ENCODE results near the gene BLID. TPM values are rescaled to one million over a fixed set of nuclear protein-coding genes. Genes with fewer than 3 reads are reported as not detected.

BLID gene
- total RNA-seq, 2 donors from 2014 or later, result not detected

GRCh38 chr11:122146475-122146874, 30.5 kb upstream of the BLID start:
- ATAC-seq (no peak), DNase-seq (ENCODE audit: low spot score in 2 of 2) (no peak)
- H3K27ac Mint-ChIP-seq, result no peak overlapping the region
- no peaks in the 10 kb centered on the region for H3K9me3 Mint-ChIP-seq
- H3K36me3 Mint-ChIP-seq, result no peaks in the 10 kb centered on the region

GRCh38 chr11:122145715-122146274, 29.8 kb upstream of the BLID start:
- Mint-ChIP-seq H3K36me3 (no peaks in the 10 kb centered on the region), H3K27ac (no peak overlapping the region)
- no peak for ATAC-seq

GRCh38 chr11:122144752-122145151, 28.7 kb upstream of the BLID start:
- ATAC-seq (no peak), DNase-seq (ENCODE audit: low spot score in 2 of 2) (no peak)
- Mint-ChIP-seq H3K27ac (no peak overlapping the region), H3K36me3 (no peaks in the 10 kb centered on the region), H3K9me3 (no peaks in the 10 kb centered on the region)

More at GRCh38 chr11:122145715-122146274, 29.8 kb upstream of the BLID start:
- no peak for DNase-seq (ENCODE audit: low spot score in 2 of 2)
- no peaks in the 10 kb centered on the region for H3K9me3 Mint-ChIP-seq

GRCh38 chr11:122141725-122142124, 25.7 kb upstream of the BLID start:
- ATAC-seq, result no peak
- Mint-ChIP-seq H3K9me3 (no peaks in the 10 kb centered on the region), H3K36me3 (no peaks in the 10 kb centered on the region), H3K27ac (no peak overlapping the region)
- DNase-seq (ENCODE audit: low spot score in 2 of 2), result no peak

GRCh38 chr11:122140500-122140899, 24.5 kb upstream of the BLID start:
- Mint-ChIP-seq H3K9me3 (no peaks in the 10 kb centered on the region), H3K27ac (no peak overlapping the region), H3K36me3 (no peaks in the 10 kb centered on the region)
- ATAC-seq, result no peak
- no peak for DNase-seq (ENCODE audit: low spot score in 2 of 2)

GRCh38 chr11:122139595-122139866, 23.5 kb upstream of the BLID start:
- H3K27ac Mint-ChIP-seq, result no peak overlapping the region
- no peaks in the 10 kb centered on the region for H3K36me3 Mint-ChIP-seq
- H3K9me3 Mint-ChIP-seq, result no peaks in the 10 kb centered on the region
- DNase-seq (ENCODE audit: low spot score in 2 of 2) (no peak), ATAC-seq (no peak)

GRCh38 chr11:122138744-122139594, 23.0 kb upstream of the BLID start:
- H3K9me3 Mint-ChIP-seq, result no peaks in the 10 kb centered on the region
- no peaks in the 10 kb centered on the region for H3K36me3 Mint-ChIP-seq
- ATAC-seq (no peak), DNase-seq (ENCODE audit: low spot score in 2 of 2) (no peak)
- no peak overlapping the region for H3K27ac Mint-ChIP-seq

- no peak for ATAC-seq
- no peak overlapping the region for H3K27ac Mint-ChIP-seq
- H3K36me3 Mint-ChIP-seq, result no peaks in the 10 kb centered on the region
- no peak for DNase-seq (ENCODE audit: low spot score in 2 of 2)
- no peaks in the 10 kb centered on the region for H3K9me3 Mint-ChIP-seq
Observed at GRCh38 chr11:122137078-122137793, 21.2 kb upstream of the BLID start.

- Mint-ChIP-seq H3K9me3 (peaks cover 0 to 5% of the 10 kb centered on the region in 2 donors), H3K36me3 (no peaks in the 10 kb centered on the region), H3K27ac (no peak overlapping the region)
- ATAC-seq (no peak), DNase-seq (ENCODE audit: low spot score in 2 of 2) (no peak)
Observed at GRCh38 chr11:122131126-122131525, 15.1 kb upstream of the BLID start.

GRCh38 chr11:122128146-122128545, 12.1 kb upstream of the BLID start:
- DNase-seq (ENCODE audit: low spot score in 2 of 2) (no peak), ATAC-seq (no peak)
- Mint-ChIP-seq H3K36me3 (no peaks in the 10 kb centered on the region), H3K27ac (no peak overlapping the region), H3K9me3 (peaks cover 0 to 5% of the 10 kb centered on the region in 2 donors)

GRCh38 chr11:122127020-122127419, 11.0 kb upstream of the BLID start:
- no peaks in the 10 kb centered on the region for H3K36me3 Mint-ChIP-seq
- H3K9me3 Mint-ChIP-seq, result peaks cover 0 to 5% of the 10 kb centered on the region in 2 donors
- no peak for ATAC-seq
- no peak for DNase-seq (ENCODE audit: low spot score in 2 of 2)
- no peak overlapping the region for H3K27ac Mint-ChIP-seq

GRCh38 chr11:122126024-122126688, 10.1 kb upstream of the BLID start:
- no peaks in the 10 kb centered on the region for H3K36me3 Mint-ChIP-seq
- ATAC-seq, result peak in 1 of 2 donors; percentile 48

GRCh38 chr11:122123263-122123929, 7.4 kb upstream of the BLID start:
- no peak for DNase-seq (ENCODE audit: low spot score in 2 of 2)
- Mint-ChIP-seq H3K9me3 (peaks cover 0 to 5% of the 10 kb centered on the region in 2 donors), H3K27ac (no peak overlapping the region), H3K36me3 (no peaks in the 10 kb centered on the region)
- ATAC-seq, result no peak

More at GRCh38 chr11:122126024-122126688, 10.1 kb upstream of the BLID start:
- Mint-ChIP-seq H3K9me3 (peaks cover 0 to 5% of the 10 kb centered on the region in 2 donors), H3K27ac (no peak overlapping the region)
- no peak for DNase-seq (ENCODE audit: low spot score in 2 of 2)

- DNase-seq (ENCODE audit: low spot score in 2 of 2), result no peak
- H3K27ac Mint-ChIP-seq, result no peak overlapping the region
- no peaks in the 10 kb centered on the region for H3K36me3 Mint-ChIP-seq
- ATAC-seq, result no peak
- H3K9me3 Mint-ChIP-seq, result no peaks in the 10 kb centered on the region
Observed at GRCh38 chr11:122122179-122122578, 6.2 kb upstream of the BLID start.

- DNase-seq (ENCODE audit: low spot score in 2 of 2) (no peak), ATAC-seq (no peak)
- Mint-ChIP-seq H3K9me3 (no peaks in the 10 kb centered on the region), H3K36me3 (no peaks in the 10 kb centered on the region), H3K27ac (no peak overlapping the region)
Observed at GRCh38 chr11:122120096-122120495, 4.1 kb upstream of the BLID start.

- Mint-ChIP-seq H3K36me3 (no peaks in the 10 kb centered on the region), H3K27ac (no peak overlapping the region), H3K9me3 (no peaks in the 10 kb centered on the region)
- ATAC-seq (no peak), DNase-seq (ENCODE audit: low spot score in 2 of 2) (no peak)
Observed at GRCh38 chr11:122116591-122116990, 576 bp upstream of the BLID start.

- DNase-seq (ENCODE audit: low spot score in 2 of 2), result no peak
- Mint-ChIP-seq H3K9me3 (no peaks in the 10 kb centered on the region), H3K27ac (no peak overlapping the region), H3K36me3 (no peaks in the 10 kb centered on the region)
- ATAC-seq, result no peak
Observed at GRCh38 chr11:122114976-122115375, 1.0 kb downstream of the BLID start.
